HG03442 (cell line): ENCODE measurements around the gene CLOCK.
"Not testable (repeated sequence)": the region's sequence is repeated elsewhere in the genome, so short reads cannot be mapped to it uniquely, and the experiment has no call there.

Source experiments
- ATAC-seq: cut with Tn5 transposase; IDR thresholded peaks from one replicate; pipeline ENCODE4 v1.9.1; 2021; ENCODE audit warnings: mild to moderate bottlenecking, moderate library complexity; ENCODE audit not compliant: unreplicated experiment

The CLOCK gene

GRCh38 chr4:55546756-55547465 is at the start of gene CLOCK:
Gene CLOCK, minus strand, starts transcription at chr4:55546909. Its CDS starts 64,124 bp downstream, at chr4:55482785.
- ATAC-seq: peak; percentile 70

GRCh38 chr4:55592014-55592413 is 45.3 kb upstream of the CLOCK start, which contains the start of gene PDCL2:
Gene PDCL2, minus strand, starts transcription at chr4:55592245. Its CDS starts 136 bp downstream, at chr4:55592109.
- ATAC-seq: no peak

- ATAC-seq: no peak
These were observed 41.5 kb upstream of the CLOCK start for GRCh38 chr4:55588160-55588559.

GRCh38 chr4:55582773-55583172 is 36.1 kb upstream of the CLOCK start:
- not testable (repeated sequence) for ATAC-seq

GRCh38 chr4:55578341-55579010 is 31.8 kb upstream of the CLOCK start:
- no peak for ATAC-seq

- no peak for ATAC-seq
These were observed 28.8 kb upstream of the CLOCK start for GRCh38 chr4:55575513-55575912.

GRCh38 chr4:55574252-55574651 is 27.5 kb upstream of the CLOCK start:
- ATAC-seq: no peak

- no peak for ATAC-seq
These were observed 25.1 kb upstream of the CLOCK start for GRCh38 chr4:55571806-55572205.

GRCh38 chr4:55568905-55569504 is 22.3 kb upstream of the CLOCK start:
- no peak for ATAC-seq

GRCh38 chr4:55561889-55562288 is 15.2 kb upstream of the CLOCK start:
- peak; percentile 100 for ATAC-seq

- no peak for ATAC-seq
These were observed 13.4 kb upstream of the CLOCK start for GRCh38 chr4:55560096-55560495.

GRCh38 chr4:55554453-55555030 is 7.8 kb upstream of the CLOCK start:
- no peak for ATAC-seq

GRCh38 chr4:55553441-55554201 is 6.9 kb upstream of the CLOCK start:
- ATAC-seq: no peak

GRCh38 chr4:55551964-55552363 is 5.3 kb upstream of the CLOCK start:
- ATAC-seq: not testable (repeated sequence)

GRCh38 chr4:55549888-55550287 is 3.2 kb upstream of the CLOCK start:
- no peak for ATAC-seq

GRCh38 chr4:55547918-55548317 is 1.2 kb upstream of the CLOCK start:
- no peak for ATAC-seq

- no peak for ATAC-seq
These were observed 709 bp upstream of the CLOCK start for GRCh38 chr4:55547466-55547770.

- ATAC-seq: peak; percentile 40
These were observed 278 bp downstream of the CLOCK start for GRCh38 chr4:55546506-55546755.

- peak; percentile 43 for ATAC-seq
These were observed 836 bp downstream of the CLOCK start for GRCh38 chr4:55545641-55546505.

- ATAC-seq: no peak
These were observed 1.6 kb downstream of the CLOCK start for GRCh38 chr4:55545151-55545550.
